ENCODE results near the gene HUNK.

Gene HUNK

GRCh38 chr21:31911138-31911907 lies 38.5 kb downstream of the HUNK start:
- no peak for TF ChIP-seq POLR2A (IDR thresholded peaks at IDR 0.05; ENCODE audit: low read depth, low read length)
- no peak for FAIRE-seq
- DNase-seq (ENCODE audit: insufficient read length, low spot score): no peak

- DNase-seq (ENCODE audit: insufficient read length, low spot score) (no peak), FAIRE-seq (no peak)
- no peak for TF ChIP-seq POLR2A (IDR thresholded peaks at IDR 0.05; ENCODE audit: low read depth, low read length)
These were observed 39.7 kb downstream of the HUNK start for GRCh38 chr21:31912501-31912900.

- DNase-seq (ENCODE audit: insufficient read length, low spot score) (no peak), FAIRE-seq (no peak)
- TF ChIP-seq POLR2A (IDR thresholded peaks at IDR 0.05; ENCODE audit: low read depth, low read length): no peak
These were observed 40.4 kb downstream of the HUNK start for GRCh38 chr21:31913182-31913608.

- TF ChIP-seq POLR2A (IDR thresholded peaks at IDR 0.05; ENCODE audit: low read depth, low read length): no peak
- no peak for FAIRE-seq
- no peak for DNase-seq (ENCODE audit: insufficient read length, low spot score)
These were observed 41.7 kb downstream of the HUNK start for GRCh38 chr21:31914472-31914871.

GRCh38 chr21:31915566-31915965 lies 42.7 kb downstream of the HUNK start:
- DNase-seq (ENCODE audit: insufficient read length, low spot score): no peak
- no peak for FAIRE-seq
- TF ChIP-seq POLR2A (IDR thresholded peaks at IDR 0.05; ENCODE audit: low read depth, low read length): no peak

- FAIRE-seq (no peak), DNase-seq (ENCODE audit: insufficient read length, low spot score) (no peak)
- no peak for TF ChIP-seq POLR2A (IDR thresholded peaks at IDR 0.05; ENCODE audit: low read depth, low read length)
These were observed 44.3 kb downstream of the HUNK start for GRCh38 chr21:31917108-31917507.

- DNase-seq (ENCODE audit: insufficient read length, low spot score) (no peak), FAIRE-seq (no peak)
- no peak for TF ChIP-seq POLR2A (IDR thresholded peaks at IDR 0.05; ENCODE audit: low read depth, low read length)
These were observed 45.5 kb downstream of the HUNK start for GRCh38 chr21:31918250-31918775.

GRCh38 chr21:31920275-31920674 lies 47.5 kb downstream of the HUNK start:
- DNase-seq (ENCODE audit: insufficient read length, low spot score) (no peak), FAIRE-seq (no peak)
- TF ChIP-seq POLR2A (IDR thresholded peaks at IDR 0.05; ENCODE audit: low read depth, low read length): no peak

GRCh38 chr21:31921079-31921478 lies 48.3 kb downstream of the HUNK start:
- peak; percentile 23 for DNase-seq (ENCODE audit: insufficient read length, low spot score)
- no peak for FAIRE-seq
- TF ChIP-seq POLR2A (IDR thresholded peaks at IDR 0.05; ENCODE audit: low read depth, low read length): no peak

GRCh38 chr21:31922881-31923280 lies 50.1 kb downstream of the HUNK start:
- DNase-seq (ENCODE audit: insufficient read length, low spot score): no peak
- no peak for TF ChIP-seq POLR2A (IDR thresholded peaks at IDR 0.05; ENCODE audit: low read depth, low read length)

GRCh38 chr21:31923756-31924155 lies 50.9 kb downstream of the HUNK start:
- FAIRE-seq (no peak), DNase-seq (ENCODE audit: insufficient read length, low spot score) (no peak)
- TF ChIP-seq POLR2A (IDR thresholded peaks at IDR 0.05; ENCODE audit: low read depth, low read length): no peak

More at GRCh38 chr21:31922881-31923280, 50.1 kb downstream of the HUNK start:
- no peak for FAIRE-seq

GRCh38 chr21:31924548-31924947 lies 51.7 kb downstream of the HUNK start:
- FAIRE-seq (no peak), DNase-seq (ENCODE audit: insufficient read length, low spot score) (no peak)
- no peak for TF ChIP-seq POLR2A (IDR thresholded peaks at IDR 0.05; ENCODE audit: low read depth, low read length)

GRCh38 chr21:31926498-31926897 lies 53.7 kb downstream of the HUNK start:
- FAIRE-seq: no peak
- no peak for TF ChIP-seq POLR2A (IDR thresholded peaks at IDR 0.05; ENCODE audit: low read depth, low read length)

GRCh38 chr21:31927689-31928353 lies 55.0 kb downstream of the HUNK start:
- DNase-seq (ENCODE audit: insufficient read length, low spot score) (no peak), FAIRE-seq (no peak)
- TF ChIP-seq POLR2A (IDR thresholded peaks at IDR 0.05; ENCODE audit: low read depth, low read length): no peak

More at GRCh38 chr21:31926498-31926897, 53.7 kb downstream of the HUNK start:
- DNase-seq (ENCODE audit: insufficient read length, low spot score): no peak

- no peak for TF ChIP-seq POLR2A (IDR thresholded peaks at IDR 0.05; ENCODE audit: low read depth, low read length)
- no peak for DNase-seq (ENCODE audit: insufficient read length, low spot score)
- no peak for FAIRE-seq
These were observed 55.8 kb downstream of the HUNK start for GRCh38 chr21:31928656-31929055.
